Nephron progenitor cell (in vitro differentiated cells): Measurements from ENCODE around the gene LRRK2.
"Not testable (repeated sequence)": the region's sequence is repeated elsewhere in the genome, so short reads cannot be mapped to it uniquely, and the experiment has no call there.

Source experiments
- DNase-seq: peaks from one replicate; pipeline ENCODE4 v3.0.0; 2021
- H3K27ac Mint-ChIP-seq: 2 replicates; pipeline ENCODE4 v1.8.0; 2021; ENCODE audit warnings: mild to moderate bottlenecking, moderate library complexity, mixed read lengths
- H3K27me3 Mint-ChIP-seq: 2 replicates; pipeline ENCODE4 v1.8.0; 2021; ENCODE audit warnings: mild to moderate bottlenecking, low read depth, mixed read lengths; ENCODE audit not compliant: poor library complexity
- H3K36me3 Mint-ChIP-seq: 2 replicates; pipeline ENCODE4 v1.8.0; 2021; ENCODE audit warnings: low read depth, mixed read lengths
- H3K4me1 Mint-ChIP-seq: 2 replicates; pipeline ENCODE4 v1.8.0; 2021; ENCODE audit warnings: mixed read lengths
- H3K4me3 Mint-ChIP-seq: 2 replicates; pipeline ENCODE4 v1.8.0; 2021; ENCODE audit warnings: mild to moderate bottlenecking, moderate library complexity, mixed read lengths
- H3K9me3 Mint-ChIP-seq: 2 replicates; pipeline ENCODE4 v1.8.0; 2021; ENCODE audit warnings: mild to moderate bottlenecking, moderate library complexity, mixed read lengths
- TF ChIP-seq, protein P1 (sequence below): fragments of 200-600 bp; sonication (generic); IDR thresholded peaks from 2 replicates; pipeline ENCODE4 v1.5.0; 2021; ENCODE audit warnings: antibody characterized with exemption

Gene LRRK2

DNA sequence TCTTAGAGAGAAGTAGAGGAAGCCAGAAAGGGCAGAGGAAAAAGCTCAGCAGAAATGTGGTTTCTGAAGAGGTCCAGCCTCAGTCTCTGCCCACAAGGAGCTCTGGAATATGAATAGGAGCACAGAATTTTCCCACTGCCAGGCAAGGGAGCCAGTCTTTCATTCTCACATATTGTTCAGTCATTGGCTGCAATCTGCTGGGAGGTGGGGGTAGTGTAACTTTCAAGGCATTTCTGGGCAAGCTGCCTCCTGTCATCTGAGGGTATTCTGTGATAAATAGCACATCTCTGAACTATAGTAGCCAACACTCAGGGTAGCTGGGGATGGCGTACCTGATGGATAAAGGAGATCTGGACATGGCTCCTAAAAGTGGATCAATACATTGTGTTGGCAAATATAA lies 127.2 kb downstream of the LRRK2 start:
- no peak for DNase-seq
- Mint-ChIP-seq H3K9me3 (peaks cover 17% of the 10 kb centered on the region), H3K36me3 (no peaks in the 10 kb centered on the region), H3K27me3 (no peaks in the 10 kb centered on the region), H3K4me1 (peaks cover 5% of the 10 kb centered on the region), H3K27ac (no peak overlapping the region), H3K4me3 (no peak overlapping the region)
- TF ChIP-seq, protein P1, sequence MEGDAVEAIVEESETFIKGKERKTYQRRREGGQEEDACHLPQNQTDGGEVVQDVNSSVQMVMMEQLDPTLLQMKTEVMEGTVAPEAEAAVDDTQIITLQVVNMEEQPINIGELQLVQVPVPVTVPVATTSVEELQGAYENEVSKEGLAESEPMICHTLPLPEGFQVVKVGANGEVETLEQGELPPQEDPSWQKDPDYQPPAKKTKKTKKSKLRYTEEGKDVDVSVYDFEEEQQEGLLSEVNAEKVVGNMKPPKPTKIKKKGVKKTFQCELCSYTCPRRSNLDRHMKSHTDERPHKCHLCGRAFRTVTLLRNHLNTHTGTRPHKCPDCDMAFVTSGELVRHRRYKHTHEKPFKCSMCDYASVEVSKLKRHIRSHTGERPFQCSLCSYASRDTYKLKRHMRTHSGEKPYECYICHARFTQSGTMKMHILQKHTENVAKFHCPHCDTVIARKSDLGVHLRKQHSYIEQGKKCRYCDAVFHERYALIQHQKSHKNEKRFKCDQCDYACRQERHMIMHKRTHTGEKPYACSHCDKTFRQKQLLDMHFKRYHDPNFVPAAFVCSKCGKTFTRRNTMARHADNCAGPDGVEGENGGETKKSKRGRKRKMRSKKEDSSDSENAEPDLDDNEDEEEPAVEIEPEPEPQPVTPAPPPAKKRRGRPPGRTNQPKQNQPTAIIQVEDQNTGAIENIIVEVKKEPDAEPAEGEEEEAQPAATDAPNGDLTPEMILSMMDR: no peak

DNA sequence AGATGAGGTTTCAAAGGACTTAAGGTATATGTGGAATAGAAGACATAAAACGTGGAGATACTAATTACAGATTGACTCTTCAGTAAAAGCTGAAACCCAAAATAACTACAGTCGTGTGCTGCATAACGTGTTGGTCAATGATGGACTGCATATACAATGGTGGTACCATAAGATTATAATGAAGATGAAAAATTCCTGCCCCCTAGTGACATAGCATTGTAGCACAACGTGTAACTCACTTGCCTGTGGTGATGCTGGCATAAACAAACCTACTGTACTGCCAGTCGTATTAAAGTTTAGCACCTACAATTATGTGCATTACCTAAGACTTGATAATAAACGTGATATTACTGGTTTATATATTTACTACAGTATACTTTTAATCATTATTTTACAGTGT lies 150.3 kb downstream of the LRRK2 start:
- peaks cover 16% of the 10 kb centered on the region for H3K4me1 Mint-ChIP-seq
- H3K27me3 Mint-ChIP-seq: peaks cover 3% of the 10 kb centered on the region
- no peaks in the 10 kb centered on the region for H3K9me3 Mint-ChIP-seq
- H3K36me3 Mint-ChIP-seq: no peaks in the 10 kb centered on the region
- H3K4me3 Mint-ChIP-seq: no peak overlapping the region
- TF ChIP-seq, protein P1: peak; percentile 40
- H3K27ac Mint-ChIP-seq: no peak overlapping the region
- no peak for DNase-seq

DNA sequence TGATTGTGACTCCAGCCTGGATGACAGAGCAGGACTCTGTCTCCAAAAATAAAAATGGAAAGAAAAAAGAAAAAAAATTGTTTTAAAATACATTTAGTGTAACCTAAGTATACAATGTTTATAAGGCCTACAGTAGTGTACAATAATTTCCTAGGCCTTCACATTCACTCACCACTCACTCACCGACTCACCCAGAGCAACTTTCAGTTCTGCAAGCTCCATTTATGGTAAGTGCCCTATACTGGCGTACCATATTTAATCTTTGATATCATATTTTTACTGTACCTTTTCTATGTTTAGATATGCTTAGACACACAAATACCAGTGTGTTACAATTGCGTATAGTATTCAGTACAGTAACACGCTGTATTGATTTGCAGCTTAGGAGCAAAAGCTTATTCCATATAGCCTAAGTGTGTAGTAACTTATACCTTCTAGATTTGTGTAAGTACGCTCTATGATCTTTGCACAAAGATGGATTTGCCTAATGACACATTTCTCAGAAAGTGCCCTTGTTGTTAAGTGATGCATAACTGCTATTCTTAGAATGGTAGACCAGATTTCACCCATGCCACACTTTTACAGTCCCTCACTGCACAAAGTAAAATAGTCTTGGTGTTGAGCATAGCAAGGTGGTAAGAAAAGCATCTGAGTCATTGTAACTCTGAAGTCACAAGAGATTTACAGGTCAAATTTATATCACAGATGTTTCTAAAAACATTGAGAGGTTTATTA lies 151.9 kb downstream of the LRRK2 start:
- Mint-ChIP-seq H3K27me3 (peaks cover 3% of the 10 kb centered on the region), H3K27ac (no peak overlapping the region)
- TF ChIP-seq, protein P1: no peak

DNA sequence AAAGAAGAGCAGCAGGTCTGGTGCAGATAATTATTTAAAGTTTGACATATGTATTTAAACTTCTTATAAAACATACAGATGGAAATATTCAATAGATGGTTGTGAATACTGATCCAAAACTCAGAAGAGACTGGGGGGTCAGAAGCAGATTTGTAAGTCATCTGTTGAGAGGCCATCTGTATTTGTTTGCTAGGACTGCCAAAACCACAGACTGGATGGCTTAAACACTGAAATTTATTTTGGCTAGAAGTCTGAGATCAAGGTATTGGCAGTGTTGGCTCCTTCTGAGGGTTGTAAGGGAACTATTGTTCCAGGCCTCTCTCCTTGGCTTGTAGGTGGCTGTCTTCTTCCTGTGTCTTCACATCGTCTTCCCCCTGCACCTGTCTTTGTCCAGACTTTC lies 153.9 kb downstream of the LRRK2 start:
- no peaks in the 10 kb centered on the region for H3K36me3 Mint-ChIP-seq
- TF ChIP-seq, protein P1: no peak
- peaks cover 3% of the 10 kb centered on the region for H3K27me3 Mint-ChIP-seq
- no peak overlapping the region for H3K27ac Mint-ChIP-seq
- peaks cover 12% of the 10 kb centered on the region for H3K4me1 Mint-ChIP-seq
- no peak for DNase-seq
- H3K9me3 Mint-ChIP-seq: no peaks in the 10 kb centered on the region
- H3K4me3 Mint-ChIP-seq: no peak overlapping the region

More for the DNA sequence above, 151.9 kb downstream of the LRRK2 start:
- Mint-ChIP-seq H3K4me1 (peaks cover 16% of the 10 kb centered on the region), H3K4me3 (no peak overlapping the region), H3K9me3 (no peaks in the 10 kb centered on the region), H3K36me3 (no peaks in the 10 kb centered on the region)
- DNase-seq: no peak

DNA sequence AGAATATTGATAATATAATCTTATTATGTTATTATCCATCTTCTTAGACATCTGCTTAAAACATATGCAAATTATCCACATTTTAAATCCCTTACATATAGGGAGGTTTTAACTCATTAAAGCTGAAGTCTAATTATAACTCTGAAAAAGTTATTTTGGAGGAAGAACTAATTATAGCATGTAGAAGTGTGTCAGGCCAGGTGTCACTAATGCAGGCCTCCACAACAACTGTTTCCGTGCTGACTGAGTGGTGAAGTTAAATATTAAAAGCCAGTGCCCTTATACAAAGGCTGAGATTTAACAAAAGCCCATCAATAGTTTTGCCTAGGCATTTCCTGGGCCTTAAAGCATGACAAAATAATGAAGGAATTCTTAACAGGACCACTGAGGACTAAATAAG lies 157.4 kb downstream of the LRRK2 start:
- TF ChIP-seq, protein P1: no peak
- H3K4me3 Mint-ChIP-seq: no peak overlapping the region
- no peaks in the 10 kb centered on the region for H3K9me3 Mint-ChIP-seq
- H3K27ac Mint-ChIP-seq: no peak overlapping the region
- DNase-seq: no peak
- peaks cover 6% of the 10 kb centered on the region for H3K27me3 Mint-ChIP-seq
- H3K36me3 Mint-ChIP-seq: no peaks in the 10 kb centered on the region
- no peaks in the 10 kb centered on the region for H3K4me1 Mint-ChIP-seq

DNA sequence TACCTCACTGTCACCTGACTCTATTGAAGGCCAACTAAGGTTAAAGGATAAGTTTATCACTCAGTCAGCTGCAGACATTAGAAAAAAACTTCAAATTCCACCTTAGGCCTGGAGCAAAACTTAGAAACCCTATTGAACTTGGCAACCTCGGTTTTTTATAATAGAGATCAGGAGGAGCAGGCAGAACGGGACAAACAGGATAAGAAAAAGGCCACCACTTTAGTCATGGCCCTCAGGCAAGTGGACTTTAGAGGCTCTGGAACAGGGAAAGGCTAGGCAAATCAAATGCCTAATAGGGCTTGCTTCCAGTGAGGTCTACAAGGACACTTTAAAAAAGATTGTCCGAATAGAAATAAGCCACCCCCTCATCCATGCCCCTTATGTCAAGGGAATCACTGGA lies 162.5 kb downstream of the LRRK2 start:
- H3K27me3 Mint-ChIP-seq, DNase-seq, H3K36me3 Mint-ChIP-seq, H3K4me3 Mint-ChIP-seq, H3K9me3 Mint-ChIP-seq, H3K4me1 Mint-ChIP-seq, H3K27ac Mint-ChIP-seq: not testable (repeated sequence)
